MM.1S (cell line): Measurements from ENCODE around the gene CDH7.

Source experiments
- DNase-seq: peaks from one replicate; pipeline ENCODE4 v3.0.0-alpha.2; 2015
- H2AFZ ChIP-seq: fragments of 300-600 bp; sonication (generic); 2 replicates; pipeline ENCODE4 v1.6.0; 2016; ENCODE audit warnings: antibody characterized with exemption, low read length
- H3F3A ChIP-seq: fragments of 300-600 bp; sonication (generic); 2 replicates; pipeline ENCODE4 v1.6.1; 2016; ENCODE audit warnings: mild to moderate bottlenecking, antibody characterized with exemption, low read length, moderate library complexity, mixed read lengths; ENCODE audit not compliant: insufficient read depth
- H3K27ac ChIP-seq: fragments of 300-600 bp; sonication (generic); 2 replicates; pipeline ENCODE4 v1.5.1; 2016; ENCODE audit warnings: mild to moderate bottlenecking, low read length
- H3K27me3 ChIP-seq: fragments of 300-600 bp; sonication (generic); replicated peaks from 2 replicates; pipeline ENCODE4 v1.6.0; 2016; ENCODE audit warnings: low read length; ENCODE audit not compliant: insufficient read depth
- H3K36me3 ChIP-seq: fragments of 300-600 bp; sonication (generic); replicated peaks from 2 replicates; pipeline ENCODE4 v1.6.1; 2016; ENCODE audit warnings: mild to moderate bottlenecking, low read length, mixed read lengths; ENCODE audit not compliant: insufficient read depth
- H3K4me1 ChIP-seq: fragments of 300-600 bp; sonication (generic); 2 replicates; pipeline ENCODE4 v1.6.1; 2016; ENCODE audit warnings: low read length, mixed read lengths
- H3K4me2 ChIP-seq: fragments of 300-600 bp; sonication (generic); 2 replicates; pipeline ENCODE4 v1.6.0; 2016; ENCODE audit warnings: low read depth, low read length
- H3K4me3 ChIP-seq: fragments of 300-600 bp; sonication (generic); 2 replicates; pipeline ENCODE4 v1.5.1; 2016; ENCODE audit warnings: low read length, mixed read lengths
- H3K79me2 ChIP-seq: fragments of 300-600 bp; sonication (generic); 2 replicates; pipeline ENCODE4 v1.6.1; 2016; ENCODE audit warnings: mixed run types, low read length, mixed read lengths
- H3K9ac ChIP-seq: fragments of 300-600 bp; sonication (generic); 2 replicates; pipeline ENCODE4 v1.6.1; 2016; ENCODE audit warnings: low read length, mixed read lengths
- H3K9me2 ChIP-seq: fragments of 300-600 bp; sonication (generic); replicated peaks from 2 replicates; pipeline ENCODE4 v1.6.1; 2016; ENCODE audit warnings: mild to moderate bottlenecking, low read length, mixed read lengths; ENCODE audit not compliant: insufficient read depth
- H3K9me3 ChIP-seq: fragments of 300-600 bp; sonication (generic); replicated peaks from 2 replicates; pipeline ENCODE4 v1.6.1; 2016; ENCODE audit warnings: mild to moderate bottlenecking, low read length, mixed read lengths; ENCODE audit not compliant: insufficient read depth
- H4K20me1 ChIP-seq: fragments of 300-600 bp; sonication (generic); 2 replicates; pipeline ENCODE4 v1.6.1; 2016; ENCODE audit warnings: mild to moderate bottlenecking, low read length, moderate library complexity, mixed read lengths; ENCODE audit not compliant: insufficient read depth
- CTCF ChIP-seq: fragments of 300-600 bp; sonication (generic); IDR thresholded peaks from 2 replicates; pipeline ENCODE4 v1.5.1; 2016; ENCODE audit warnings: antibody characterized with exemption, low read length, mixed read lengths
- EZH2 ChIP-seq: fragments of 300-600 bp; sonication (generic); optimal IDR thresholded peaks from 2 replicates; pipeline ENCODE3; 2017; ENCODE audit warnings: low read depth, mild to moderate bottlenecking, antibody characterized with exemption, low read length, mixed read lengths
- EZH2phosphoT487 ChIP-seq: fragments of 300-600 bp; sonication (generic); IDR thresholded peaks from 2 replicates; pipeline ENCODE4 v1.6.1; 2018; ENCODE audit warnings: antibody characterized with exemption, low read length

The CDH7 gene

GRCh38 chr18:65876310-65876709, 125.5 kb downstream of the CDH7 start:
- DNase-seq: no peak
- Histone ChIP-seq H3K4me2 (no peak overlapping the region), H3K9ac (no peak overlapping the region), H3K36me3 (no peaks in the 10 kb centered on the region), H3K9me2 (no peaks in the 10 kb centered on the region), H3K27me3 (no peaks in the 10 kb centered on the region), H3K4me1 (no peaks in the 10 kb centered on the region), H3K79me2 (no peaks in the 10 kb centered on the region), H3K4me3 (no peak overlapping the region), H2AFZ (no peak overlapping the region), H3K9me3 (no peaks in the 10 kb centered on the region), H3K27ac (no peak overlapping the region), H3F3A (no peaks in the 10 kb centered on the region), H4K20me1 (no peaks in the 10 kb centered on the region)
- TF ChIP-seq EZH2 (no peak), CTCF (no peak), EZH2phosphoT487 (no peak)

GRCh38 chr18:65897292-65897691, 146.5 kb downstream of the CDH7 start:
- no peak for DNase-seq
- Histone ChIP-seq H3K4me1 (no peaks in the 10 kb centered on the region), H4K20me1 (no peaks in the 10 kb centered on the region), H3F3A (no peaks in the 10 kb centered on the region), H3K4me2 (no peak overlapping the region), H3K9me2 (no peaks in the 10 kb centered on the region), H2AFZ (no peak overlapping the region), H3K4me3 (no peak overlapping the region), H3K9me3 (no peaks in the 10 kb centered on the region), H3K27ac (no peak overlapping the region), H3K9ac (no peak overlapping the region), H3K79me2 (no peaks in the 10 kb centered on the region), H3K36me3 (no peaks in the 10 kb centered on the region), H3K27me3 (no peaks in the 10 kb centered on the region)
- no peak for TF ChIP-seq EZH2
- TF ChIP-seq CTCF: no peak
- no peak for TF ChIP-seq EZH2phosphoT487

GRCh38 chr18:65901522-65901921, 150.7 kb downstream of the CDH7 start:
- no peaks in the 10 kb centered on the region for H3K4me1 ChIP-seq
- H3K9ac ChIP-seq: no peak overlapping the region
- no peak for DNase-seq
- no peak overlapping the region for H3K27ac ChIP-seq
- H3K9me2 ChIP-seq: no peaks in the 10 kb centered on the region
- no peaks in the 10 kb centered on the region for H3K27me3 ChIP-seq
- no peaks in the 10 kb centered on the region for H3K9me3 ChIP-seq
- no peaks in the 10 kb centered on the region for H3K79me2 ChIP-seq
- H4K20me1 ChIP-seq: no peaks in the 10 kb centered on the region
- H2AFZ ChIP-seq: no peak overlapping the region
- H3K36me3 ChIP-seq: no peaks in the 10 kb centered on the region
- no peak overlapping the region for H3K4me3 ChIP-seq
- H3K4me2 ChIP-seq: no peak overlapping the region
- H3F3A ChIP-seq: no peaks in the 10 kb centered on the region
- no peak for TF ChIP-seq EZH2
- TF ChIP-seq CTCF: no peak
- no peak for TF ChIP-seq EZH2phosphoT487

GRCh38 chr18:65906621-65907034, 155.8 kb downstream of the CDH7 start:
- TF ChIP-seq EZH2phosphoT487: no peak
- TF ChIP-seq CTCF: no peak
- TF ChIP-seq EZH2: no peak

More at GRCh38 chr18:65906621-65907034, 155.8 kb downstream of the CDH7 start:
- no peaks in the 10 kb centered on the region for H3K27me3 ChIP-seq
- H3K4me2 ChIP-seq: no peak overlapping the region
- no peak overlapping the region for H3K27ac ChIP-seq
- no peak overlapping the region for H3K4me3 ChIP-seq
- no peaks in the 10 kb centered on the region for H4K20me1 ChIP-seq
- H3F3A ChIP-seq: no peaks in the 10 kb centered on the region
- no peaks in the 10 kb centered on the region for H3K36me3 ChIP-seq
- no peaks in the 10 kb centered on the region for H3K79me2 ChIP-seq
- H3K4me1 ChIP-seq: no peaks in the 10 kb centered on the region
- no peaks in the 10 kb centered on the region for H3K9me3 ChIP-seq
- no peak for DNase-seq
- H2AFZ ChIP-seq: no peak overlapping the region
- no peak overlapping the region for H3K9ac ChIP-seq
- no peaks in the 10 kb centered on the region for H3K9me2 ChIP-seq
